Stimulated activated CD8-positive, alpha-beta memory T cell treated with anti-CD3 and anti-CD28 coated beads, Interleukin-7, amount 100 ng/mL, for 4 hours (primary cell): ENCODE measurements around the gene HCFC2.

Experiments used
- DNase-seq, 2 donors: peaks; one replicate each; pipeline ENCODE4 v3.0.0-alpha.2; 2020; ENCODE audit warnings: low read depth in 2 of 2

Gene HCFC2

GRCh38 chr12:104121001-104121400 lies 56.7 kb downstream of the HCFC2 start:
- no peak for DNase-seq

GRCh38 chr12:104122298-104122697 lies 58.0 kb downstream of the HCFC2 start:
- DNase-seq = no peak

GRCh38 chr12:104126548-104126947 lies 62.2 kb downstream of the HCFC2 start:
- DNase-seq = no peak

- DNase-seq = no peak
Measured at GRCh38 chr12:104130760-104131159, 66.4 kb downstream of the HCFC2 start.

GRCh38 chr12:104131609-104132008 lies 67.3 kb downstream of the HCFC2 start:
- DNase-seq = no peak

GRCh38 chr12:104132351-104132956 lies 68.1 kb downstream of the HCFC2 start:
- DNase-seq = no peak

GRCh38 chr12:104133321-104133720 lies 69.0 kb downstream of the HCFC2 start:
- no peak for DNase-seq

- no peak for DNase-seq
Measured at GRCh38 chr12:104133866-104134265, 69.5 kb downstream of the HCFC2 start.

GRCh38 chr12:104134882-104135281 lies 70.6 kb downstream of the HCFC2 start:
- DNase-seq = no peak

GRCh38 chr12:104136577-104136976 lies 72.2 kb downstream of the HCFC2 start:
- no peak for DNase-seq

GRCh38 chr12:104137001-104137901 lies 72.9 kb downstream of the HCFC2 start:
- peak in 1 of 2 donors; percentile 37 for DNase-seq

GRCh38 chr12:104137902-104138796 lies 73.8 kb downstream of the HCFC2 start, which contains the start of gene NFYB:
Gene NFYB, minus strand, starts transcription at chr12:104138210. Its CDS starts 2,757 bp downstream, at chr12:104135453.
- DNase-seq = peak; percentile 84 to 86

GRCh38 chr12:104138797-104139152 lies 74.4 kb downstream of the HCFC2 start:
- no peak for DNase-seq

GRCh38 chr12:104142543-104142942 lies 78.2 kb downstream of the HCFC2 start:
- no peak for DNase-seq

- DNase-seq = no peak
Measured at GRCh38 chr12:104143002-104143401, 78.7 kb downstream of the HCFC2 start.

- DNase-seq = no peak
Measured at GRCh38 chr12:104143918-104144317, 79.6 kb downstream of the HCFC2 start.

- DNase-seq = no peak
Measured at GRCh38 chr12:104147346-104147745, 83.0 kb downstream of the HCFC2 start.

- DNase-seq = no peak
Measured at GRCh38 chr12:104150416-104150815, 86.1 kb downstream of the HCFC2 start.

GRCh38 chr12:104152685-104153241 lies 88.4 kb downstream of the HCFC2 start:
- no peak for DNase-seq

- no peak for DNase-seq
Measured at GRCh38 chr12:104154286-104154685, 90.0 kb downstream of the HCFC2 start.

GRCh38 chr12:104154806-104155205 lies 90.5 kb downstream of the HCFC2 start:
- DNase-seq = no peak
